Endothelial cell of umbilical vein (primary cell): ENCODE measurements around the gene DAB2IP. TPM values are rescaled to one million over a fixed set of nuclear protein-coding genes. Genes with fewer than 3 reads are reported as not detected.

Experiments used
- BruUV-seq: library from RNA; stranded (reverse); fragments of 400-500 nt; replicated peaks from 2 replicates; lab custom pipeline; 2021; lab: Mats Ljungman, UMichigan
- CTCF ChIA-PET: fragments of 300-600, 350-600 bp; sonication (Branson Sonifier 250); formaldehyde crosslinking; loops from one replicate; lab custom pipeline; 2021; ENCODE audit warnings: antibody characterized with exemption, inconsistent platforms; lab: Charles Lee
- POLR2A ChIA-PET: fragments of 300-600, 350-600 bp; sonication (Branson Sonifier 250); formaldehyde crosslinking; loops from one replicate; lab custom pipeline; 2021; ENCODE audit warnings: antibody characterized with exemption, inconsistent platforms; lab: Charles Lee
- DNase-seq: peaks from one replicate; pipeline ENCODE4 v3.0.0-alpha.2; 2011; ENCODE audit warnings: low read depth, low spot score
- FAIRE-seq: peaks from 2 replicates; lab custom pipeline; 2011; peaks lifted over from hg19 to GRCh38; lab: Jason Lieb, UNC
- H2AFZ ChIP-seq: 2 replicates; pipeline ENCODE4 v1.6.0; 2012; ENCODE audit warnings: low read depth, low read length, control low read depth, inconsistent platforms
- H3K27ac ChIP-seq: 2 replicates; pipeline ENCODE4 v1.5.1; 2011; ENCODE audit warnings: low read depth, mild to moderate bottlenecking, control low read depth, low read length, moderate library complexity; ENCODE audit not compliant: insufficient read depth
- H3K27me3 ChIP-seq, 2 experiments: 2 replicates each; pipeline versions ENCODE4 v1.6.0 to v1.6.1; 2011; ENCODE audit warnings: low read length in 2 of 2, mixed read lengths in 1 of 2; ENCODE audit not compliant: control insufficient read depth in 2 of 2, insufficient read depth in 2 of 2
- H3K36me3 ChIP-seq, 2 experiments: 2 replicates in 1 of 2; 3 replicates in 1 of 2; pipeline ENCODE4 v1.5.1; 2011; ENCODE audit warnings: low read length in 2 of 2, mild to moderate bottlenecking in 1 of 2, moderate library complexity in 1 of 2; ENCODE audit not compliant: control insufficient read depth in 2 of 2, insufficient read depth in 2 of 2; ENCODE audit errors: extremely low read depth in 1 of 2
- H3K4me1 ChIP-seq: 3 replicates; pipeline ENCODE4 v1.5.1; 2011; ENCODE audit warnings: mild to moderate bottlenecking, low read length; ENCODE audit not compliant: control insufficient read depth, insufficient read depth; ENCODE audit errors: extremely low read depth
- H3K4me2 ChIP-seq: 2 replicates; pipeline ENCODE4 v1.6.1; 2011; ENCODE audit warnings: low read length, control low read depth, mixed read lengths; ENCODE audit not compliant: insufficient read depth
- H3K4me3 ChIP-seq, 3 experiments: fragments of 200-600 bp in 1 of 3; sonication (generic), shearing (Covaris generic) in 1 of 3; replicated peaks in 1 of 3; 2 replicates each; pipeline ENCODE4 v1.5.1; 2011 to 2016; ENCODE audit warnings: control low read depth in 3 of 3, low read length in 3 of 3, mild to moderate bottlenecking in 2 of 3, inconsistent platforms in 1 of 3, low read depth in 1 of 3, moderate library complexity in 1 of 3; ENCODE audit not compliant: insufficient read depth in 1 of 3
- H3K79me2 ChIP-seq: 2 replicates; pipeline ENCODE4 v1.6.0; 2012; ENCODE audit warnings: low read length, inconsistent platforms; ENCODE audit not compliant: control insufficient read depth, insufficient read depth
- H3K9ac ChIP-seq: replicated peaks from 2 replicates; pipeline ENCODE3; 2011; ENCODE audit warnings: low read length, control low read depth; ENCODE audit not compliant: insufficient read depth; ENCODE audit errors: extremely low read depth
- H3K9me1 ChIP-seq: replicated peaks from 3 replicates; pipeline ENCODE4 v1.6.0; 2011; ENCODE audit warnings: mild to moderate bottlenecking, low read length; ENCODE audit not compliant: control insufficient read depth, insufficient read depth; ENCODE audit errors: extremely low read depth
- H3K9me3 ChIP-seq: replicated peaks from 2 replicates; pipeline ENCODE4 v1.5.1; 2012; ENCODE audit warnings: low read length, inconsistent platforms; ENCODE audit not compliant: control insufficient read depth, insufficient read depth
- H4K20me1 ChIP-seq: replicated peaks from 2 replicates; pipeline ENCODE3; 2011; ENCODE audit warnings: mild to moderate bottlenecking, low read length; ENCODE audit not compliant: control insufficient read depth, insufficient read depth; ENCODE audit errors: extremely low read depth
- CTCF ChIP-seq, 2 donors: IDR thresholded peaks; 1 replicate in 1 of 2; 2 replicates in 1 of 2; pipeline ENCODE4 v1.5.1; 2011; ENCODE audit warnings: low read length in 2 of 2, mild to moderate bottlenecking in 2 of 2, moderate library complexity in 2 of 2, control low read depth in 1 of 2, inconsistent platforms in 1 of 2, low read depth in 1 of 2; ENCODE audit not compliant: insufficient read depth in 1 of 2; ENCODE audit errors: extremely low read depth in 1 of 2
- EZH2 ChIP-seq: IDR thresholded peaks from 2 replicates; pipeline ENCODE4 v1.6.1; 2012; ENCODE audit warnings: borderline replicate concordance, low read depth, mild to moderate bottlenecking, moderate library complexity, low read length, inconsistent platforms; ENCODE audit not compliant: severe bottlenecking
- FOS ChIP-seq: IDR thresholded peaks from 2 replicates; pipeline ENCODE4 v1.6.1; 2011; ENCODE audit warnings: mild to moderate bottlenecking, low read length, moderate library complexity, borderline replicate concordance; ENCODE audit not compliant: insufficient read depth
- GATA2 ChIP-seq: IDR thresholded peaks from 2 replicates; pipeline ENCODE4 v1.7.0; 2011; ENCODE audit warnings: low read depth, mild to moderate bottlenecking, moderate library complexity, mixed read lengths, low read length; ENCODE audit not compliant: insufficient read length, insufficient read depth
- JUN ChIP-seq: IDR thresholded peaks from 2 replicates; pipeline ENCODE4 v1.6.1; 2011; ENCODE audit warnings: borderline replicate concordance, low read depth; ENCODE audit not compliant: insufficient read length, insufficient read depth
- MAX ChIP-seq: IDR thresholded peaks from 2 replicates; pipeline ENCODE4 v1.6.1; 2011; ENCODE audit not compliant: insufficient read depth, insufficient read length
- MYC ChIP-seq: IDR thresholded peaks from one replicate; pipeline ENCODE4 v1.6.1; 2011; ENCODE audit warnings: mild to moderate bottlenecking, low read depth, low read length
- POLR2A ChIP-seq: IDR thresholded peaks from 2 replicates; pipeline ENCODE4 v1.6.1; 2012; ENCODE audit warnings: low read depth, mild to moderate bottlenecking, control low read depth, low read length
- POLR2AphosphoS5 ChIP-seq: IDR thresholded peaks from 2 replicates; pipeline ENCODE4 v1.6.1; 2012; ENCODE audit warnings: low read depth, mild to moderate bottlenecking, control low read depth, low read length, moderate library complexity; ENCODE audit not compliant: insufficient read depth
- dilution Hi-C: fragments of 300-500 bp; cut with MboI; formaldehyde crosslinking; loops from one replicate; pipeline ENCODE4 v1.15.0; 2019; ENCODE audit warnings: low sequenced_read_pairs; ENCODE audit not compliant: extremely low pct_ligation_motif_present
- intact Hi-C: fragments of 100-400 bp; cut with micrococcal nuclease; formaldehyde crosslinking; loops from one replicate; pipeline ENCODE4 v1.10.0; 2022
- polyA plus RNA-seq, 4 experiments: library from polyadenylated mRNA; depleted of rRNA in 3 of 4; stranded (reverse) in 3 of 4; unstranded in 1 of 4; fragments of >200 nt; gene quantifications; 2 replicates each; pipeline versions ENCODE4 v1.2.1 to v1.2.3, GENCODE V29; 2011 to 2012; ENCODE audit warnings: missing spikeins in 1 of 4
- total RNA-seq: library from RNA; stranded (reverse); gene quantifications from 2 replicates; pipeline ENCODE4 v1.2.3, GENCODE V29; 2021

Gene DAB2IP
- total and polyA plus RNA-seq, 2 donors (not counting 3 experiments of a cell fraction or from before 2014, with no cell fraction given), result 29.2 to 53.6 TPM

DNA sequence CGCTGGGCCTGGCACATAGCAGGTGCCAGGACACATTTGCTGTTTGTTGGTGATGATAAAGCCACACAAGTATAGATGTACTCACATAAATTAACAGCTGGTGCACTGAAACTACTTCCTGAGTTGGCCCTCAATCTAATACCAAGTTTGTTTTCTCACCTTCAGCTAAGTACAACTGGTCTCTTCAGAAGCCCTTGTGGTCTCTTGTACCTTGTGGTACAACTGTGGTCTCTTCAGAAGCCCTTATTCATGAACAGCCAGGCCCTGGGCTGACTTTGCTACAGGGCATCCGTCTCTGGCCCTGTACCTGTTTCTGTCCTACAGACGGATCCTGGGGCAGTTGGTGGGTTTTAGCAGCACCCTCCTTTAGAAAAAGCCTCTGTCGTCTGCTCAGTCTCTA lies 81.5 kb downstream of the DAB2IP start:
- Histone ChIP-seq H3K27me3 (no peaks in the 10 kb centered on the region), H3K4me3 (no peak overlapping the region), H3K36me3 (peaks cover 0 to 2% of the 10 kb centered on the region in 2 experiments), H3K9me3 (no peaks in the 10 kb centered on the region), H3K27ac (no peak overlapping the region), H3K9ac (no peak overlapping the region), H4K20me1 (no peaks in the 10 kb centered on the region), H3K4me2 (no peak overlapping the region), H3K9me1 (no peaks in the 10 kb centered on the region), H3K4me1 (peaks cover 12% of the 10 kb centered on the region), H3K79me2 (no peaks in the 10 kb centered on the region), H2AFZ (no peak overlapping the region)
- DNase-seq (no peak), FAIRE-seq (no peak)
- BruUV-seq, result no TSS peak
- intact Hi-C loops (no loop called here), dilution Hi-C loops (no loop called here)
- POLR2A ChIA-PET, result no interaction called here
- CTCF ChIA-PET, result interaction anchor here (0.8 to 1.4 kb wide), 3 partner anchors 11 to 425 kb away, joined by 3 read pairs; no protein-coding TSS in a partner anchor
- TF ChIP-seq GATA2 (no peak), EZH2 (no peak), POLR2A (no peak), CTCF (IDR thresholded peaks at IDR 0.05; ENCODE audit: extremely low read depth in 1 of 2, insufficient read depth in 1 of 2, low read depth in 1 of 2, low read length in 2 of 2) (no peak), POLR2AphosphoS5 (no peak), FOS (no peak), JUN (no peak), MYC (no peak), MAX (no peak)
